Naive thymus-derived CD4-positive, alpha-beta T cell (primary cell): ENCODE data around the gene MLST8. TPM values are rescaled to one million over a fixed set of nuclear protein-coding genes. Genes with fewer than 3 reads are reported as not detected.

Source experiments
- ATAC-seq: fragments of 150-1000 bp; cut with Tn5 transposase; 2 replicates; pipeline ENCODE4 v1.10.0; 2021; ENCODE audit warnings: mild to moderate bottlenecking, moderate library complexity
- CTCF ChIA-PET: fragments of 350-600 bp; sonication (Branson Sonifier 250); formaldehyde crosslinking; loops from one replicate; lab custom pipeline; 2021; ENCODE audit warnings: antibody characterized with exemption; lab: Charles Lee
- POLR2A ChIA-PET: fragments of 350-600 bp; sonication (Branson Sonifier 250); formaldehyde crosslinking; loops from one replicate; lab custom pipeline; 2021; ENCODE audit warnings: antibody characterized with exemption, inconsistent platforms; lab: Charles Lee
- DNase-seq, 9 donors: peaks; one replicate each; pipeline versions ENCODE4 v3.0.0 to v3.0.0-alpha.2; 2020 to 2022; ENCODE audit warnings: mixed read lengths in 1 of 9
- H3K27ac ChIP-seq: one replicate; pipeline ENCODE4 v1.7.0; 2013; ENCODE audit warnings: mild to moderate bottlenecking, low read depth, low read length, moderate library complexity
- H3K27me3 ChIP-seq, 2 donors: one replicate each; pipeline ENCODE4 v1.7.0; 2013; ENCODE audit warnings: low read length in 2 of 2, mild to moderate bottlenecking in 2 of 2, moderate library complexity in 2 of 2; ENCODE audit not compliant: control insufficient read depth in 2 of 2, insufficient read depth in 2 of 2
- H3K36me3 ChIP-seq, 3 experiments: 1 replicate in 2 of 3; 2 replicates in 1 of 3; pipeline ENCODE4 v1.7.0; 2013; ENCODE audit warnings: low read length in 3 of 3, mild to moderate bottlenecking in 3 of 3, moderate library complexity in 1 of 3; ENCODE audit not compliant: insufficient read depth in 3 of 3, control insufficient read depth in 2 of 3
- H3K4me1 ChIP-seq, 2 donors: one replicate each; pipeline ENCODE4 v1.7.0; 2013; ENCODE audit warnings: low read length in 2 of 2, mild to moderate bottlenecking in 2 of 2, moderate library complexity in 1 of 2; ENCODE audit not compliant: control insufficient read depth in 2 of 2, insufficient read depth in 2 of 2
- H3K4me3 ChIP-seq: 2 replicates; pipeline ENCODE4 v1.7.0; 2013; ENCODE audit warnings: mild to moderate bottlenecking, low read length
- H3K9me3 ChIP-seq, 3 experiments: 1 replicate in 2 of 3; 2 replicates in 1 of 3; pipeline ENCODE4 v1.7.0; 2013; ENCODE audit warnings: low read length in 3 of 3; ENCODE audit not compliant: control insufficient read depth in 2 of 3
- H3K27ac Mint-ChIP-seq, 9 donors: one replicate each; pipeline ENCODE4 v1.8.0; 2020 to 2022; ENCODE audit warnings: mixed read lengths in 9 of 9, mild to moderate bottlenecking in 8 of 9, moderate library complexity in 5 of 9, inconsistent platforms in 2 of 9
- H3K27me3 Mint-ChIP-seq, 5 donors: one replicate each; pipeline ENCODE4 v1.8.0; 2021 to 2022; ENCODE audit warnings: mixed read lengths in 5 of 5, mild to moderate bottlenecking in 1 of 5
- H3K36me3 Mint-ChIP-seq, 5 donors: one replicate each; pipeline ENCODE4 v1.8.0; 2020 to 2022; ENCODE audit warnings: mixed read lengths in 5 of 5, mild to moderate bottlenecking in 3 of 5, inconsistent platforms in 1 of 5
- H3K4me1 Mint-ChIP-seq, 7 donors: one replicate each; pipeline ENCODE4 v1.8.0; 2020 to 2022; ENCODE audit warnings: mixed read lengths in 7 of 7, mild to moderate bottlenecking in 3 of 7, inconsistent platforms in 1 of 7
- H3K4me3 Mint-ChIP-seq, 10 donors: one replicate each; pipeline ENCODE4 v1.8.0; 2020 to 2022; ENCODE audit warnings: mild to moderate bottlenecking in 10 of 10, mixed read lengths in 10 of 10, moderate library complexity in 6 of 10, inconsistent platforms in 2 of 10
- H3K9me3 Mint-ChIP-seq, 11 donors: one replicate each; pipeline ENCODE4 v1.8.0; 2020 to 2022; ENCODE audit warnings: mixed read lengths in 11 of 11, mild to moderate bottlenecking in 4 of 11, inconsistent platforms in 1 of 11, moderate library complexity in 1 of 11
- intact Hi-C, 2 donors: fragments of 100-400 bp; cut with micrococcal nuclease; formaldehyde crosslinking; loops; one replicate each; pipeline ENCODE4 v1.15.1; 2023
- polyA plus RNA-seq, 2 donors: library from polyadenylated mRNA; unstranded; fragments of 300-500 nt; fragmentation: Illumina TruSeq; gene quantifications; one replicate each; pipeline ENCODE4 v1.2.3, GENCODE V29; 2021
- total RNA-seq, 6 experiments: library from RNA in 5 of 6; stranded (reverse) in 5 of 6; gene quantifications; 1 replicate in 5 of 6; 2 replicates in 1 of 6; pipeline ENCODE4 v1.2.3 and lab custom pipeline; 2021 to 2026

Gene MLST8
- total and polyA plus RNA-seq, 7 experiments from 2014 or later, result 20.7 to 41.2 (median 35.5) TPM

DNA sequence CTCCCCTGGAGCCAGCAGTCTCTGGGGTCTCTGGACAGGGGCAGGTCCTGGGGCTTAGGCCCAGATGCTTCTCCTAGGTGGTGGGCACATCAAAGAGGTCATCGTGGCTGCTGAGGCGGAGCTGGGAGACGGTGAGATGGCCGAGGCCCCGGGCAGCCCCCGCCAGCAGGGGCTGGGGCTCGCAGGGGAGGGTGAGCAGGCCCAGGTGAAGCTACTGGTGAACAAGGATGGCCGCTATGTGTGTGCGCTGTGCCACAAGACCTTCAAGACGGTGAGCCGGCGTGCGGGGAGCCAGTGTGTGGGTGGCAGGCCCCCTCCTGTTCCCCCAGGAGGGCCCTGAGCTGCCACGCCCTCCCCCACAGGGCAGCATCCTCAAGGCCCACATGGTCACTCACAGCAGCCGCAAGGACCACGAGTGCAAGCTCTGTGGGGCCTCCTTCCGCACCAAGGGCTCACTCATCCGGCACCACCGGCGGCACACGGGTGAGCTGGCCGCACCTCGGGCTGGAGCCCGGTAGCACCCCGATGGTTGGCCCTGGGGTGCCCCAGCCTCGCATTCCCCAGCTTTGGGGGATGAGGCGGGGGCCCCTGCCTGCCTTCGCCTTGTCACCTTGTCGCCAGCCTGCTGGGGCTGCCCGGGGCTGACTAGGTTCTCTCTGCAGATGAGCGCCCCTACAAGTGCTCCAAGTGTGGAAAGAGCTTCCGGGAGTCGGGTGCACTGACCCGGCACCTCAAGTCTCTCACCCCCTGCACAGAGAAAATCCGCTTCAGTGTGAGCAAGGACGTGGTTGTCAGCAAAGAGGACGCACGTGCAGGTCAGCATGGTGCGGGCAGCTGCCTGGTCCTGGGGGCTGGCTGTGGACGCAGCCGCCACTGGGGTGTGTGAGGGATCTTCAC lies 27.1 kb downstream of the MLST8 start:
- intact Hi-C loops, result no loop called here
- ChIA-PET POLR2A (no interaction called here), CTCF (no interaction called here)
- no peak overlapping the region for H3K4me3 ChIP-seq
- H3K27ac ChIP-seq, result no peak overlapping the region
- Mint-ChIP-seq H3K4me1 (peaks cover 0 to 6% (median 0%) of the 10 kb centered on the region in 7 donors), H3K27ac (no peak overlapping the region), H3K4me3 (no peak overlapping the region), H3K27me3 (no peaks in the 10 kb centered on the region), H3K9me3 (no peaks in the 10 kb centered on the region), H3K36me3 (peaks cover 0 to 33% (median 7%) of the 10 kb centered on the region in 5 donors)
- H3K9me3 ChIP-seq, result no peaks in the 10 kb centered on the region
- H3K36me3 ChIP-seq, result peaks cover 0 to 82% (median 15%) of the 10 kb centered on the region in 3 experiments
- ATAC-seq, result no peak
- H3K4me1 ChIP-seq, result no peaks in the 10 kb centered on the region
- no peak for DNase-seq
- no peaks in the 10 kb centered on the region for H3K27me3 ChIP-seq

DNA sequence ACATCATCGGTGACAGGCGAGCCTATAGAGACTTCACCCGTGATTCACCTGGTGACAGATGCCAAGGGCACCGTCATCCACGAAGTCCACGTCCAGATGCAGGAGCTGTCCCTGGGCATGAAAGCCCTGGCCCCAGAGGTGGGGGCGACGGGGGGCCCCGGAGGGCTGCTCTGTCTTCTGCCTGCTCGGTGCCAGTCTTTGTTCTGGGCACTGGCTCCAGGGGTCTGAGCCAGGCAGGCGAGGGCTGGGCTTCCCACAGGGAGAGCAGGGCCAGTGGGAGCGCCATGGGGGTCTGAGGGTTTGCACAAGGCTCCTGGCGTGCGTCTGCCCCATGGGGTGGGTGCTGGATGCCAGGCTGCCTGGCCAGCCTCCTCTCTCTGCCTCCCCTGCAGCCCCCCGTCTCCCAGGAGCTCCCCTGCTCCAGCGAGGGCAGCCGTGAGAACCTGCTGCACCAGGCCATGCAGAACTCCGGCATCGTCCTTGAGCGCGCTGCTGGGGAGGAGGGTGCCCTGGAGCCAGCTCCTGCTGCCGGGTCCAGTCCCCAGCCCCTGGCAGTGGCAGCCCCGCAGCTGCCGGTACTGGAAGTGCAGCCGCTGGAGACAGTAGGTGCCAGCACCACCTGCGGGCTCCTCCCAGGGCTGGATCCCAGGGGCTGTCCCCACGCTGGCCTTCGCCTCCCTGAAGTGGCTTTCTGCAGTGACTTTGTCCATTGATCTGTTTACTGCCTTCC lies 28.0 kb downstream of the MLST8 start:
- DNase-seq (no peak), ATAC-seq (no peak)
- Mint-ChIP-seq H3K27me3 (no peaks in the 10 kb centered on the region), H3K4me3 (no peak overlapping the region), H3K27ac (peak overlapping the region in 1 of 9 donors; percentile 46), H3K36me3 (peaks cover 0 to 33% (median 7%) of the 10 kb centered on the region in 5 donors), H3K9me3 (no peaks in the 10 kb centered on the region), H3K4me1 (peaks cover 0 to 6% (median 0%) of the 10 kb centered on the region in 7 donors)
- Histone ChIP-seq H3K4me1 (no peaks in the 10 kb centered on the region), H3K27me3 (no peaks in the 10 kb centered on the region), H3K27ac (no peak overlapping the region), H3K4me3 (no peak overlapping the region), H3K9me3 (no peaks in the 10 kb centered on the region), H3K36me3 (peaks cover 0 to 77% (median 15%) of the 10 kb centered on the region in 3 experiments)
- POLR2A ChIA-PET, result no interaction called here
- intact Hi-C loops, result no loop called here
- CTCF ChIA-PET, result no interaction called here

GRCh38 chr16:2233872-2234812 lies 28.9 kb downstream of the MLST8 start:
- peaks cover 0 to 6% (median 0%) of the 10 kb centered on the region in 7 donors for H3K4me1 Mint-ChIP-seq
- Histone ChIP-seq H3K27ac (no peak overlapping the region), H3K36me3 (peaks cover 0 to 67% (median 11%) of the 10 kb centered on the region in 3 experiments), H3K9me3 (no peaks in the 10 kb centered on the region), H3K27me3 (no peaks in the 10 kb centered on the region), H3K4me3 (no peak overlapping the region), H3K4me1 (no peaks in the 10 kb centered on the region)
- H3K27me3 Mint-ChIP-seq, result no peaks in the 10 kb centered on the region
- intact Hi-C loops, result no loop called here
- peak overlapping the region in 1 of 9 donors; percentile 46 for H3K27ac Mint-ChIP-seq
- POLR2A ChIA-PET, result no interaction called here
- CTCF ChIA-PET, result no interaction called here
- ATAC-seq, result no peak
- no peaks in the 10 kb centered on the region for H3K9me3 Mint-ChIP-seq
- H3K4me3 Mint-ChIP-seq, result no peak overlapping the region
- H3K36me3 Mint-ChIP-seq, result peaks cover 0 to 33% (median 7%) of the 10 kb centered on the region in 5 donors
- no peak for DNase-seq

DNA sequence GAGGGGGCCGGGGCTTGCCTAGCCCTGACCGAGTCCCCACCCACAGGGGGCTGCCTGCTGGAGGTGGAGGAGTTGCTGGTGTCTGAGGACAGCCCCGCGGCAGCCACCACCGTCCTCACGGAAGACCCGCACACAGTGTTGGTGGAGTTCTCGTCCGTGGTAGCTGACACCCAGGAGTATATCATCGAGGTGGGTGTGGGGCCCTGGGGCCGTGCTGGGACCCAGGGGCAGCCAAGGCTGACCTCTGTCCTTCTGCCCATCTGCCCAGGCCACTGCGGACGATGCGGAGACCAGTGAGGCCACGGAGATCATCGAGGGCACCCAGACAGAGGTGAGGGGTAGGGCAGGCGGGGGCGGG lies 29.5 kb downstream of the MLST8 start:
- Mint-ChIP-seq H3K4me3 (no peak overlapping the region), H3K27me3 (no peaks in the 10 kb centered on the region), H3K36me3 (peaks cover 0 to 29% (median 7%) of the 10 kb centered on the region in 5 donors), H3K4me1 (peaks cover 0 to 6% (median 0%) of the 10 kb centered on the region in 7 donors), H3K27ac (no peak overlapping the region), H3K9me3 (no peaks in the 10 kb centered on the region)
- ATAC-seq (no peak), DNase-seq (no peak)
- H3K9me3 ChIP-seq, result no peaks in the 10 kb centered on the region
- H3K4me1 ChIP-seq, result no peaks in the 10 kb centered on the region
- POLR2A ChIA-PET, result no interaction called here
- intact Hi-C loops, result no loop called here
- no peak overlapping the region for H3K4me3 ChIP-seq
- H3K27me3 ChIP-seq, result no peaks in the 10 kb centered on the region
- H3K27ac ChIP-seq, result no peak overlapping the region
- CTCF ChIA-PET, result no interaction called here
- H3K36me3 ChIP-seq, result peaks cover 0 to 61% (median 10%) of the 10 kb centered on the region in 3 experiments

DNA sequence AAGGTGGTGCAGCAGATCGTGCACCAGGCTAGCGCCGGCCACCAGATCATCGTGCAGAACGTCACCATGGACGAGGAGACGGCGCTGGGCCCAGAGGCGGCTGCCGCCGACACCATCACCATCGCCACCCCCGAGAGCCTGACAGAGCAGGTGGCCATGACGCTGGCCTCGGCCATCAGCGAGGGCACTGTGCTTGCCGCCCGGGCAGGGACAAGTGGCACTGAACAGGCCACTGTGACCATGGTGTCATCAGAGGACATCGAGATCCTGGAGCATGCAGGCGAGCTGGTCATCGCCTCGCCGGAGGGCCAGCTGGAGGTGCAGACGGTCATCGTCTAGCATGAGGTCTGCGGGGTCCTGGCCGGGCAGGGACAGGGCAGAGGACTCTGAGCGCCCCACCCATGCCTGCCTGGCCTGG lies 30.0 kb downstream of the MLST8 start:
- DNase-seq, result no peak
- Histone ChIP-seq H3K36me3 (peaks cover 0 to 56% (median 5%) of the 10 kb centered on the region in 3 experiments), H3K4me3 (no peak overlapping the region), H3K4me1 (no peaks in the 10 kb centered on the region), H3K27me3 (no peaks in the 10 kb centered on the region), H3K27ac (no peak overlapping the region), H3K9me3 (no peaks in the 10 kb centered on the region)
- ChIA-PET CTCF (no interaction called here), POLR2A (no interaction called here)
- H3K27ac Mint-ChIP-seq, result no peak overlapping the region
- no peaks in the 10 kb centered on the region for H3K27me3 Mint-ChIP-seq
- peaks cover 0 to 6% (median 0%) of the 10 kb centered on the region in 7 donors for H3K4me1 Mint-ChIP-seq
- H3K4me3 Mint-ChIP-seq, result no peak overlapping the region
- no peak for ATAC-seq
- intact Hi-C loops, result no loop called here
- H3K36me3 Mint-ChIP-seq, result peaks cover 0 to 24% (median 3%) of the 10 kb centered on the region in 5 donors
- no peaks in the 10 kb centered on the region for H3K9me3 Mint-ChIP-seq

GRCh38 chr16:2235695-2236336 lies 30.6 kb downstream of the MLST8 start:
- H3K9me3 ChIP-seq, result no peaks in the 10 kb centered on the region
- ChIA-PET POLR2A (no interaction called here), CTCF (no interaction called here)
- intact Hi-C loops, result no loop called here
- H3K27ac ChIP-seq, result no peak overlapping the region
- DNase-seq (no peak), ATAC-seq (no peak)
- H3K27me3 ChIP-seq, result no peaks in the 10 kb centered on the region
- peaks cover 0 to 23% (median 3%) of the 10 kb centered on the region in 5 donors for H3K36me3 Mint-ChIP-seq
- no peaks in the 10 kb centered on the region for H3K27me3 Mint-ChIP-seq
- H3K27ac Mint-ChIP-seq, result no peak overlapping the region
- peaks cover 0 to 51% (median 5%) of the 10 kb centered on the region in 3 experiments for H3K36me3 ChIP-seq
- no peaks in the 10 kb centered on the region for H3K4me1 ChIP-seq
- H3K4me3 Mint-ChIP-seq, result no peak overlapping the region
- no peaks in the 10 kb centered on the region for H3K9me3 Mint-ChIP-seq
- no peak overlapping the region for H3K4me3 ChIP-seq
- H3K4me1 Mint-ChIP-seq, result peaks cover 0 to 6% (median 0%) of the 10 kb centered on the region in 7 donors
